Left renal cortex interstitium (tissue), 4 donors: Measurements from ENCODE around the gene AFF3. TPM values are rescaled to one million over a fixed set of nuclear protein-coding genes. Genes with fewer than 3 reads are reported as not detected.

Experiments used
- DNase-seq, 4 donors: peaks; one replicate each; pipeline ENCODE4 v3.0.0-alpha.2; 2013; ENCODE audit warnings: low read depth in 4 of 4, low spot score in 2 of 4, missing footprints in 1 of 4
- polyA plus RNA-seq, 4 donors: library from polyadenylated mRNA; unstranded; fragments of 120-200 nt; gene quantifications; one replicate each; pipeline ENCODE4 v1.2.1, GENCODE V29; 2013; ENCODE audit not compliant: insufficient read length in 4 of 4

The AFF3 gene
- polyA plus RNA-seq, 4 donors, result 18.4 to 26.6 (median 24.0) TPM

DNA sequence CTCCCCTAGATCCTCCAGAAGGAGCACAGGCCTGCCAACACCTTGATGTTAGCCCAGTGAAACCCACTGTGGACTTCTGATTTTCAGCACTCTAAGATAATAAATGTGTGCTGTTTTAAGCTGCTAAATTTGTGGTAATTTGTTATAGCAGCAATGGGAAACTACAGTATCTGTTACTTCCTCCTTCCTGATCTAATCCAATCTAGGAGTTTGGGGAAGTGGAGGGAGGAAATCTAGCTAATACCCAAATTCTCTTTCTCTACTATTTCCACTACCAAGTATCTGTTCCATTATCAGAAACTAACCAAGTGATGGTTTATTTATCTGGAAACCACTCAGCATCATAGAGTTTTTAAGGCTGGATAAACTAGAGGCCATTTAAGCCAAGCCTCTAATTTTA lies 64.9 kb downstream of the AFF3 start:
- no peak for DNase-seq

DNA sequence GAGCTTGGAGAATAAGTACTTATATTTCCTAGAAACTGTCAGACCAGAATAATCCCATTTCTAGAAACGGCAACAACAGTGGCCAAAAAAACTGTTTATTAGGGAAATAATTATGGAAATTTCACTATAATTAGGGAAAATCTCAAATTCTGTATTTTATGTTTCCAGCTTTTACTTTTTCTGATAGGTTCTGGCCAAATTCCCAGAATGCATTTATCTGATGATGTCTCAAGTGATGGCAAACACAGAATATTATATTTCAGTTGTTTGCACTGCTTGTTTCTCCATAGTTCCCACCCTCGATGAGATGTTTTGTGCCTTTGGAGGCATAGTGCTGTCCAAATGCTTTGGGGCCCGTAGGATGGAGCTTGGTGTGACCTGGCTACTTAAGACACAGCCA lies 66.9 kb downstream of the AFF3 start:
- DNase-seq, result no peak

DNA sequence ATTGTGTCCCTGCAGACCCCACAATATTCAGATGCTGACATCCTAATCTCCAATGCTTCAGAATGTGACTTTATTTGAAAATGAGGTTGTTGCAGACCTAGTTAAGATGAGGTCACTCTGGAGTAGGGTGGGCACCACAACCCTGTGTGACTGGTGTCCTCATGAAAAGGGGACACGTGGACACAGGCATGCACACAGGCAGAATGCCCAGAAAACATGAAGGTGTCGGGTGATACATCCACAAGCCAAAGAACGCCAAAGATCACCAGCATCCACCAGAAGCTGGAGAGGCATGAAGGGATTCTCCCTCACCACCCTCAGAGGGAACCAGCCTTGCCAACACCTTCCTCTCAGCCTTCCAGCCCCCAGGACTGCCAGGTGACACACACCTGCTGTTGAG lies 69.3 kb downstream of the AFF3 start:
- no peak for DNase-seq

DNA sequence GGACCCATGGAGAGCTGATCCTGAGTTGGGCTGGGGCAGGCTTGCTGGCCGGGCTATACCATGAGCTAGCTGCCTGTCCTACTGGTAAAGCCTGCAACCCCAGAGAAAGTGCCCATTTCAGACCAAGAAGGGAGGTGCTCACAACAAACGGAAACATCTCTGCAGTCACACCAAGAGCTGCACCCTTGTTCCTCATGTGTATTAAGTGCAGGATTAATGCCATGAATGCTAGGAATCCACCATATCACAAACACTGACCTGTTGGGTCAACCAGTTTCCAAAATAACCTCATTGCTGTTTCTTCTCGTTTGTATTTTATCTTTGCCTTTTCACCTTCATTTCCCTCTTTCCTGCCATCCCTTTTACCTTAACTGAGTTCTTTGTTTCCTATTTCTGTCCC lies 69.9 kb downstream of the AFF3 start:
- DNase-seq, result no peak

DNA sequence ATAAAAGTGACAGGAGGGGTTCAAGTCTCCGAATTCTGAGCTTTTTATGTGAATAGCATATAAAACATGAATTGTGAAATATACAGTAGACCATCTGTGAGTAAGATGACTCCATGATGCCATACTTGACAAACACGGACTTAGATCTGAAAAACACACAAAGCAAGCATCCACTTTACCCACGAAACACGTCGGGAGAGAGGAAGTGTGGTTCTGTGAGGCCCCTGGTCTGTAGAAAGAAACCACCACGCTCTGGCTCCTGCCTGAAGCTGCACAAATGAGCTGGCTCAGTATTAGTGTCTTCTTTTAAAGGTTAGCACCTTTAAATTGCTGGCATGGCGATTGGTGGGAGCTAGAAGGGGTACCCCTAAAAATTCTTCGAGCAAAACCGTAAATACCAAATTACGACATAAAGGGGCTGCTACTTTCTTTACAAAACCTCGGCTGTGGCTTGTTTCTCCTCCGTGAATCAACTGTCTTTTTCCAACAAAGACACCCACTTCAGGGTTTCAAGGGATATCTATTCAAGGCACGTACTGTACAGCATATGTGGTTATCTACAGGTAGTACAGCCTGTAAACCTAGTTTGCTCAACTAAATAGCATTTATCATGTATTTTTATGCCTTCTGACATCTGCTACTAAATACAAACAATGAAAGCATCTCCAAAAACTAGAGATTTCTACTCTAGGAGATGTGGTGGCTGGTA lies 70.9 kb downstream of the AFF3 start:
- no peak for DNase-seq

DNA sequence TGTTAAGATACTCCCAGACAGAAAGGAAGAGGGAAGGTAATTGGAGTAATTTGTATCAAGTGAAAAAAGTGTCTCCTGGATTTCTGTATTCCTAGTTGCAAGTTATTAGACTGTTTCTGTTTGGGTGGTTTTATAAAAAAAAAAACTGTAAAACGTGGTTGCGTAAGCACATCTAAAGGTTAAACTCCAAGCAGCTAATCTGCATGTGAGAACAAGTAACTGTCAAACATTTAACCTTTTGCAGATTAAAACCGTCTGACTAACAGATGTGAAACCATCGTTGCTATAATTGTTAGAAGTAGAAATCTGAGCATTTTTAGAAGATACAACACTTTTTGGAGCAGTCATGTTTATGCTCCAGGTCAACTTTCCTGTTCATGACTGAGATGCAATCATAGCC lies 72.3 kb downstream of the AFF3 start:
- no peak for DNase-seq

DNA sequence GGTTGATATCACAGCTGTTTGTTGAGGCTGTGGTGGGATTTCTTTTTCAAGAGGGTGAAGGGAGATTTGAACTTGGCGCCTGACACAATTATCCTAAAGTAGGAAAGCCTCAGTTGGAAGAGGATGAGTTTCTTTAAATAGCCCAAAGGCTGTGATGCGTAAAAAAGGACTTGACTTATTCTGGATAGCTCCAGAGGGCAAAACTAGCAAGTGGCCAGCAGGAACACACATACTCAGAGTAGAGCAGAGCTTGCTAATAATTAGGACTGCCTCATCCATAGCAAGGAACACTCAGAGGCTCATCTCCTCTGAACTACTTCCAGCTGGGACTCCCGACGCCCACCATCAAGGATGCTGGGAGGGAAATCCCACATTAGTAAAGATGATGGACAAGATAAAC lies 74.0 kb downstream of the AFF3 start:
- no peak for DNase-seq

DNA sequence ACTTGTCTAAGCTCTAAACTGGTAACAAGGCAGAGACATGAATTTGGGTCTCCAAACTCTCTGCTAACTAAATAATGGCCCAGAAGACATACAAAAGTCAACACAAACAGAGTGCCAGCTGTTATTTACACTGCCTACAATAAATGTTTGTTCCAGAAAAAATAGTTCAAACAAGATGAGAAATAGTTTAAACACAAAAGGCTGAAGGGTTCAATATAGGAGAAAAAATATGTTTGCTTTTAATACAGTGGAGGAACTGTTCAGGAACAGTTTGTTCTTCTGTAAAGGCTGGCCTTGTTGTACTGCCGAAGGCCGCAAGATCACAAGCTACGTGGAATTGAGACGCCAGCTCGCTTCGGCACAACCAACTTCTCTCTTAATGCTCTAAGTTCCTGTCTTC lies 74.6 kb downstream of the AFF3 start:
- no peak for DNase-seq

DNA sequence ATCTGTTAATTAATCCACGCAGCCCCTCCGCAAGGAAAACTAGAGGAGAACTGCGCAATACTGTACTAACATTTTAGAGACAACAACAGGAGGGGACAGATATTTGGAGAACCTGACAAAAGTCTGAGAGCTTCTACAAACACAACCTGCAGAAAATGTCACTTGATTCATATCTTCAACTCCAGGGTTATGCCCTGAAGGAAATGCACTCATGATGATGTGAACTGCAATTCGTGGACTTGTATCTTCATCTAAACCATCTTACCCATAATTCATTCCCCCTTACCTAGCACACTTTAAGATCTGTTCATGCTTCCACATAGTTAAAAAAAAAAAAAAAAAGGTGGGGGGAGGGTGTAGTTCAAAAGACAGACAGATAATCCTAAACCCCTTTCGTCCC lies 75.5 kb downstream of the AFF3 start:
- no peak for DNase-seq

DNA sequence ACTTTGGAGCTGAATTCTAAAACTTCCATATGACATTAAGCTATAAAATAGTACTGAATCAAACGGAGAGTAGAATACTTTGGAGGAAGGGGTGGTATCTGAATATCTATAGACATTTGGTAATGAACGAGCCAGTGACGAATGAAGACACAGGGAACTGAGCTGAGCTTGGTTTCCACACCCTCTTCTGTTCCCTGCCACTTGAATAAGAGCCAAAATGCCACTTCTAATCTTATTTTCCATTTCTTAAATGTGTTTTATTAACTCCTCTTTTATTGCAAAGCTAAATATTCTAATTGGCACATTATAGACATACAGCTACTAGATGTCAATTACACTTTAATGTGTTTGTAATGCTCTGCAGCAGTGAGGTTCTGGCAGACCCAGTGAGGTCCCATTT lies 76.1 kb downstream of the AFF3 start:
- no peak for DNase-seq

DNA sequence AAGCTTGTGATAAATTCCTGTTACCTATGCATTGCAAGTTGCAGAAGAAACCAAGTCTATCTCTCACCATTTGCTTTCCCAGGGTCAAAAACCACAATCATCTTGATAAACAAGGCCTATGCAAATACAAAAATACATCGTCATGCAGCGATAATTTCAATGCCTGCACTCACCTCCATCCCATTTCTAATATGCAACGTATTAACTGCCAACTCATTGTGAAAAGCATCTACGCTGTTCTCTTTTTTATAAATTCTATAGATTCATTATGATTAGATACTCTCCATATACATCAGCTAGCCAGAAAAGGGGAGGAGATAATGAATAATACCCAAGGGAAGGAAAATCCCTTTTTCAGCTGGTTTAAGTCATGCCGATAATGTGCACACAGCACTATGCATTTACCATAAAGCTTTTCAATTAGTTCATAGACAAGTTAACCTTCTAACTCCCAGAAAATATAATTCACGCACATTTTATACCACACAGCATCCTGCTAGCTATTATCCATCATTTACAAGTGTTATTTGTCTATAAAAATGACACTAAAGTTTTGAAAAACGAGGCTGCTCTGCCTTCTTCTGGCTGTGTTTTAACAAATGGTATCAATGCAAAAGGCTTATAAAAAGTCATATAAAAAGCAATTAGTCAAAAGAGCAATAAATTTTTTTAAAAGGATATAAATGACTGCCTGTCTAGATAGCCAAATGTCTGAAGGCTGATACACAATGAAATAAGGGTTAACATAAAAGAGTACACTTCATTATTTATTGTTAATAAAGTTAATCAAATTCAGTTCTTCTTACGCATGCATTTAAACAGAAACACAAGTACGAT lies 77.6 kb downstream of the AFF3 start:
- DNase-seq, result no peak

DNA sequence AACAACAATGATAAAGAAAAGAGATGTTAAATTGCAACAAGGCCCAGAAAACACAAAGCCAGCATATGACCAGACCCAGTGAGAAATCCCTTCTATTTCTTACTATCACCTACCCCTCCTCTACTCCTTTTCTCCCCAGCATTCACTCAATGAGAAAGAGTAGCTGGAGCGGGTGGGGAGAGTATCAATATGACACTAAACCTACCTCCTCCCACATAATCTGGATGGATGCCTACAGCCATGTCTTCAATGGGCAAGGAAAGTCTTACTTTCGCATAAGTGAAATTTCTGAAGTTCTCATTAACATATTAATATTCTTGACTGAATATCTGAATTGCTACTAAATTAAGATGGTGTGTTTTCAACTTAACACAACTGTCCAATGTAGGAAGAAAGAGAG lies 78.2 kb downstream of the AFF3 start:
- no peak for DNase-seq

DNA sequence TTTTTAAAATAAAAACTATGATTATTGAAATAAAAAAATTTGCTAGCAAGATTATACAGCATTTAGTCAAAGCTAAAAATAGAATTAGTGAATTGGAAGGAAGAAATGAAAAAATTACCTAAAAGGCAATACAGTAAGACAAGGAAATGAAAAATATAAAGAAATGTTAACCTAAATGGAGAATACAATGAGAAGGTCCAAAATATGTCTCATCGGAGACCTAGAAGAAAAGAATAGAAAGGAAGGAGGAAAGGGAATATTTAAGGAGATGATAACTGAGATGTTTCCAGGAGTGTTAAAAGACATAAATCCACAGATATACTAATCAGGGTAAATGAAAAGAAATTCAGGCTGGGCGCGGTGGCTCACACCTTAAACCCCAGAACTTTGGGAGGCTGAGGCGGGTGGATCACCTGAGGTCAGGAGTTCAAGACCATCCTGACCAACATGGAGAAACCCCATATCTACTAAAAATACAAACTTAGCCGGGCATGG lies 78.9 kb downstream of the AFF3 start:
- DNase-seq, result no peak

DNA sequence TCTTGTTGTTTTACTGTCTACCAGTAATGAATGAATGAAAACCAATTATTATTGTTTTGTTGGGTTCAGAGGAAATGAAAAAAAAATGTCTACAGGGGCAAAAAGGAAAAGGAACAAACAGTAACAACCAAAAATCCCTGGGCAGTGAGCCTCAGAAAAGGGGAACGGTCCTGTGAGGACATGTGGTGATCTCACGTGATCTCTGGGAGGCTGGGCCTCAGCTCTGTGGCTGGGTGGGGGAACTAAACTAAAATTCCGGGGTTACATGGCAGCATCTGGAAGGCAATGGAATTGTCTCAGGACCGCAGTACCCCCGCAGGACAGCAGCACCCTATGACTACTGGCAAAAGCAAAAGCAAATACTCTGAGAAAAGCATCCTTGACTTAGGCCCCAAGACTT lies 80.1 kb downstream of the AFF3 start:
- no peak for DNase-seq

DNA sequence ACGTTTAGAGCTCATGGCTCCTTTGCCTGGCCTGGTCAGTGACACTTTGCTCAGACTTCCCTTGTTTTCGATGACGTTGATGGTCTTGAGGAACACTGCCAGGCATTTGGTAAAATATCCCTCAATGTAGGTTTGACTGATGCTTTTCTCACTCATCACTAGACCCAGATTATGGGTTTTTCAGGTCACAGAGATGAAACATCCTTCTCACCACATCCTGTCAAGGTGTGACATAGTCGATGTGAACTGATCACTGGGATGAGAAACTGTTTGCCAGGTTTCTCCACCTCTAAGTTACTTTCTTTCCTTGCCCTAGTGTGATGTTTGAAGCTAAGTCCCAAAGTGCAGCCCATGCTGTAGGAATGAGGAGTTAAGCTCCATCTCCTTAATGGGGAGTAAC lies 81.5 kb downstream of the AFF3 start:
- no peak for DNase-seq

DNA sequence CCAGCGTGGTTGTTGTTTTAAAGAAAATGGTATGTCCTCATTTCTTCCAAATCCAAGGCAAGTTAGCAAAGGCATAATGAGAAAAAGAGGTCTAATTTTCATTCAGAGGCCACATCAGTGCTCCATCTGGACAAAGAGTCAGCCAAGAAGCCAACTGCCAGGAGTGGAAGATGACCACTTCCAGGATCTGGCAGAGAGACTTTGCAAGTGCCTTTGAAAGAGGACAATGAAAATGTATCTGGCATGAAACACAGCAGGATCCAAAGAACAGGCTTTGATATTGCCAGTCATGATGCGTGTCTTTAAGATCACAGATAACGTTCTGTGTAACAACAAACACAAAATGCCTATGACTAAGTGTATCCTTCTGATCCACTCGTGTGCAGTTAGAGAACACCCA lies 82.8 kb downstream of the AFF3 start:
- no peak for DNase-seq

DNA sequence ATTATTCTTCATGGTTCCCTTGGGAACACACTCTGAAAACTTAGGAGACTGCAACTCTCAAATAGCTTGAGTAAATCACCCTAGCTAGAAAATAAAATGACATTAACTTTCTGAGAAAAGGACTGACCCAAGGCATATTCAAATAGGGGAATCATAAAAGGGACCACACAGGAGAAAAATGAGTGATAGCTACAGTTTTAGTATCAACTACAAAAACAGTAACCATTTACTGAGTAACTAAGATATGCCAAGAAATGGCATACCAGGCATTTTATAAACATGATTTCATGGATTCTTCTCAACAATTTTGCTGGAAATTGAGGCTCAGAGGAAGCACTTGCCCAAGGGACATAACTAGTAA lies 84.5 kb downstream of the AFF3 start:
- no peak for DNase-seq

DNA sequence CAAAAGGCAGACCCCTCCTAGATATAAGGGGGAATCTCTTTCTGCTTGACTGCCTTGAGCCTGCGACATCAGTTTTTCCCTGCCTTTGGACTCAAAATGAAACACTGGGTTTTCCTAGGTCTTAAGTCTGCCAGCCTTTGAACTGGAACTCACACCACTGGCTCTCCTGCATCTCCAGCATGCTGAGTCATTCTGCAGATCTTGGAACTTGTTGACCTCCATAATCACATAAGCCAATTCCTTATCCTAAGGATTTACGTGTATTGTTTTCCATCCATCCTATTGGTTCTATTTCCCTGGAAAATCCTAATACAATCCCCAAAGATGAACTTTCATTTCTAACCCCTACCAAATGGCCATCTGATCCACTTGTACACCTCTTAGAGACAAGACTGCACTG lies 88.0 kb downstream of the AFF3 start:
- DNase-seq, result no peak

DNA sequence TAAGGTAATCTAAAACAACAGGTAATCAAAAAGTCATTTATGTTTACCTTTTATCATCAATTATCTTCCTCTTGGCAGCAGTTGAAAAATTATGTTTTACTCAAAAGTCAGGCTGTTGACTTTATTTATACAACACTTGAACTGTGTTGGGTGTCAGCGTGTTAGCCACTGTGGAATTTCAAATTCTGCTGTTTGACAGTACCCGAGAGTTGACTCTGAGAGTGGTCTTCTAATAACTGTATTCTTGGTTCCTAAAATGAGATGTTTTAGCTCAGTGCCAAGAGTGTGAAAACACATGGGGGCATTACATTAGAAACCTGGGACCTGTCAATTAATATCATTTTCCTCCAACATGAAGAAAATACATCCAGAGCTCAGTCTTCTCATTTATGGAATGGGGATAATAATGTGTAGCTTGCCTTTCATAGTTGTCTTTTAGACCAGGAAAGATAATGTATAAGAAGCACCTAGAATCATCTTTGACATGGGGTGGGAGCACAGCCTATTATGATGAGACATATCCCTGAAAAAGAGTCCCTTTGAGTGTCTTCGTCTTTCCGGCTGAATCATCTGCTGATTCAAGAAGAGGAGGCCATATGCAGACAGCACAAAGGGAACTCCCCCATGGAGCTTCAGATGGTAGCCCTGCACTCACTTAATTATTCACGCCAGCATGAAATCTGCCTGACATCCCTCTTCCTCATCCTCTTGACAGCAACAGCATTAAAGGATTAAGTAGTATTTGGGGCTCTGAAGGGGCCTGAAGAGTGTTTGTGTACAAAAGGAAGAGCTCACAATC lies 89.1 kb downstream of the AFF3 start:
- no peak for DNase-seq

DNA sequence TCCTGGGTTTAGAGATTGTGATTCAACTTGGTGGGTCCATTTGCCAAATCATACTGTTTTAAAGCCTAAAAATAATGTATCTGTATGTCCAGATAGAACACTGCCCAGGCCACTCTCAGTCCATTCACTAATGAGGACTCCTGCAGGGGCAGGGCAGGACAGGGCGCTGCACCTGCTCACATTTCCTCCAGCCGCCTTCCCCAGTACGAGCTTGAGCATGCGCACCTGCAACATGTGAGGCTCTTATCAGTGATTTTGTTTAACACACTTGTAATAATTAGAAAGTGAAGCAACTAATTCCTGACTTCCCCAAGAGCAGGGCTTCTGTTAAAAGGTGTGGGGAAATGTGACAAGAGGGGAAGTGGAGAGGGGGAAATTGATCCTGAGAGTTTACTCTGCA lies 89.7 kb downstream of the AFF3 start:
- DNase-seq, result no peak

DNA sequence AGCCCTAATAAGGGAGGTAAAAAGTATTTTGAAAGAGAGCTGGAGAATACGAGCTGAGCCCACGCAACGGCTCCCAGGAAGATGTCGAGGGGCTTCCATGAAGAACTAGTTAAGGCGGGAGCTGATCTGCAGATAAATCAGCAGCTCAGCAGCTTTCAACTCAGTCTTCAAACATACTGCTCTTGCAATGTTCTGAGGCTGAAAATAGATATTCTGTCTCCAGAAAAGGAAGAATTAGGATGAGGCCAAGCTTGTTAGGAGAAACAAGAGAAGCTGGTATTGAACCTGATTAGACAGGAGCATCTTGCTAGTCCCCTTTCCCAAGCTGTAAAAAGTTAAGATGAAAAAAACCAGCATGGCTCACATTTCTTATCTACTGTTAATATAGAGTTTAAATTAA lies 91.1 kb downstream of the AFF3 start:
- DNase-seq, result no peak
